HCT116 (cell line): Measurements from ENCODE around the gene FOXB1.

ENCODE experiments used
- CBX3 ChIP-seq: IDR thresholded peaks from 2 replicates; pipeline ENCODE4 v1.6.1; 2012; ENCODE audit warnings: low read depth
- POLR2A ChIP-seq: IDR thresholded peaks from 2 replicates; pipeline ENCODE4 v1.7.0; 2011; ENCODE audit warnings: borderline replicate concordance; ENCODE audit not compliant: insufficient read depth, insufficient read length; ENCODE audit errors: extremely low read depth
- POLR2AphosphoS5 ChIP-seq: IDR thresholded peaks from 2 replicates; pipeline ENCODE4 v1.6.1; 2011; ENCODE audit warnings: mild to moderate bottlenecking, low read depth, low read length, moderate library complexity
- RAD21 ChIP-seq: IDR thresholded peaks from 2 replicates; pipeline ENCODE4 v1.6.1; 2012; ENCODE audit warnings: low read depth, mild to moderate bottlenecking
- SP1 ChIP-seq: IDR thresholded peaks from 2 replicates; pipeline ENCODE4 v1.6.1; 2012; ENCODE audit warnings: low read depth
- ZNF274 ChIP-seq: fragments of 200-500 bp; sonication (Bioruptor generic); IDR thresholded peaks from 2 replicates; pipeline ENCODE4 v1.6.1; 2014; ENCODE audit warnings: mild to moderate bottlenecking, low read depth, low read length, inconsistent platforms
- TF ChIP-seq, protein P1 (sequence below), 3 experiments: fragments of 200-600 bp in 1 of 3; sonication (generic) in 1 of 3; IDR thresholded peaks in 2 of 3; conservative IDR thresholded peaks in 1 of 3; 2 replicates each; pipeline ENCODE4 v1.5.1; 2012 to 2017; ENCODE audit warnings: low read depth in 2 of 3, low read length in 2 of 3, antibody characterized with exemption in 1 of 3, borderline replicate concordance in 1 of 3, control low read depth in 1 of 3, mild to moderate bottlenecking in 1 of 3, mixed read lengths in 1 of 3, mixed run types in 1 of 3, moderate library complexity in 1 of 3; ENCODE audit not compliant: insufficient read depth in 1 of 3
- TF ChIP-seq, protein P2 (sequence below): IDR thresholded peaks from 2 replicates; pipeline ENCODE4 v1.6.1; 2012

DNA sequence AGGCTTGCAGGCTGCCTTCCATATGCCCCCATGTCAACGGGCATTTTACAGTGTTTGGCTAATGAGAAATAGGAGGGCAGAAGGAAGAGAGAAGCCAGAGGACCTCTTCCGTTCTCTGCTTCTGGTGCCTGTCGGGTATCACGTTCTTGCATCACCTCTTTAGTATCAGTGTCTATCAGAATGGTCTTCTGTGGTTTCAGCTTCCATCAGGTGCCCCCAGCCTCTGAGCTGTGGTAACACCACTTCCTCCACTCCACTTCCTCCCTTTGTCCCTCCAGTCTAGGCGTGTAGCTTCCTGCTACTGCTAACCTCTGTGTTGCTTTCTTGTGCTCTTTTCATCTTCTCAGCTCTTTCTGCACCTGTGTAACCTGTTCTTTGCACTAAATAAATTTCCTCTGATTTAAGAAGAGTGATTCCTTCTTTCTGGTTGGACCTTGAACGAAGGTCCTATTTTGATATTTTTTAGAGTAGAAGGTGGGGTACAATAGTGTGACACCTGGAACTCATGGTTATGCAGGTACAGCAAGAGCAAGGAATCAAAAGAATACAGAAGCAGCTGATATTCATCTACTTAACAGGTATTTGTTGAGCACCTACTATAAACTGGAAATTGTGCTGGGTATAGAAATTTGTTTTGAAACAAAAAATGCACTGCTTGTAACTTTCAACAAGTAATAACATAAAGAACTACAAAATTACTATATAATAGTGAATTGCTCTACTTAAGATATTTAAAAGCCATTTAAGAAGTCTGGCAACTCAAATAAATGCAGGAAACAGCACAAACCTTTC, 27.4 kb upstream of the FOXB1 start:
- TF ChIP-seq, protein P1, sequence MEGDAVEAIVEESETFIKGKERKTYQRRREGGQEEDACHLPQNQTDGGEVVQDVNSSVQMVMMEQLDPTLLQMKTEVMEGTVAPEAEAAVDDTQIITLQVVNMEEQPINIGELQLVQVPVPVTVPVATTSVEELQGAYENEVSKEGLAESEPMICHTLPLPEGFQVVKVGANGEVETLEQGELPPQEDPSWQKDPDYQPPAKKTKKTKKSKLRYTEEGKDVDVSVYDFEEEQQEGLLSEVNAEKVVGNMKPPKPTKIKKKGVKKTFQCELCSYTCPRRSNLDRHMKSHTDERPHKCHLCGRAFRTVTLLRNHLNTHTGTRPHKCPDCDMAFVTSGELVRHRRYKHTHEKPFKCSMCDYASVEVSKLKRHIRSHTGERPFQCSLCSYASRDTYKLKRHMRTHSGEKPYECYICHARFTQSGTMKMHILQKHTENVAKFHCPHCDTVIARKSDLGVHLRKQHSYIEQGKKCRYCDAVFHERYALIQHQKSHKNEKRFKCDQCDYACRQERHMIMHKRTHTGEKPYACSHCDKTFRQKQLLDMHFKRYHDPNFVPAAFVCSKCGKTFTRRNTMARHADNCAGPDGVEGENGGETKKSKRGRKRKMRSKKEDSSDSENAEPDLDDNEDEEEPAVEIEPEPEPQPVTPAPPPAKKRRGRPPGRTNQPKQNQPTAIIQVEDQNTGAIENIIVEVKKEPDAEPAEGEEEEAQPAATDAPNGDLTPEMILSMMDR (IDR thresholded peaks at IDR 0.05 in 2 of 3, conservative IDR thresholded peaks at IDR 0.05 in 1 of 3; ENCODE audit: borderline replicate concordance in 1 of 3, insufficient read depth in 1 of 3, low read depth in 2 of 3, low read length in 2 of 3) = no peak
- TF ChIP-seq, protein P2, sequence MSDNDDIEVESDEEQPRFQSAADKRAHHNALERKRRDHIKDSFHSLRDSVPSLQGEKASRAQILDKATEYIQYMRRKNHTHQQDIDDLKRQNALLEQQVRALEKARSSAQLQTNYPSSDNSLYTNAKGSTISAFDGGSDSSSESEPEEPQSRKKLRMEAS = no peak
- TF ChIP-seq RAD21 (no peak), SP1 (no peak), POLR2A (no peak), POLR2AphosphoS5 (no peak), CBX3 (no peak), ZNF274 (no peak)
